GM19023 (cell line): ENCODE data around the gene UQCC2.

Experiments
- ATAC-seq: cut with Tn5 transposase; IDR thresholded peaks from one replicate; pipeline ENCODE4 v1.9.1; 2021; ENCODE audit warnings: mild to moderate bottlenecking, moderate library complexity; ENCODE audit not compliant: unreplicated experiment

The UQCC2 gene

DNA sequence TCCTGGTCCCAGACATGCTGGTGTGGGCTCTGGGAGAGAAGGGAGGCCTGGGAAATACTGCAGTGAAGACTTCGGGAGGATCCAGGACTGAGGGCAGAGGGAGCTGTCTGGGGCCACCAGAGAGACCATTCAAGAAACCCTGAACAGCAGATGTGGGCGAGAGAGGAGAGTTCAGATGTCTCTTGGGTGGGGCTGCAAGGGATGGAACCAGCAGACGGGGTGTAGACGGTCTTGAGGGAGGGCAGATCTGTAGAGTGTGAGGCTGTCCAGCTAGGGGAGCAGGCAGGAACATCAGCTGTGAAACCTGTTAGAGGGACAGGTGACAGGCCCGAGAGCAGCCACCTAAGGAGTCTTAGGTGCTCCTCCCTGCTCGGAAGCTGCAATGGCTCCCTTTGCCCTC is 51.5 kb downstream of the UQCC2 start:
- ATAC-seq: no peak

- ATAC-seq: no peak
These were observed 52.4 kb downstream of the UQCC2 start for GRCh38 chr6:33658982-33659689.

DNA sequence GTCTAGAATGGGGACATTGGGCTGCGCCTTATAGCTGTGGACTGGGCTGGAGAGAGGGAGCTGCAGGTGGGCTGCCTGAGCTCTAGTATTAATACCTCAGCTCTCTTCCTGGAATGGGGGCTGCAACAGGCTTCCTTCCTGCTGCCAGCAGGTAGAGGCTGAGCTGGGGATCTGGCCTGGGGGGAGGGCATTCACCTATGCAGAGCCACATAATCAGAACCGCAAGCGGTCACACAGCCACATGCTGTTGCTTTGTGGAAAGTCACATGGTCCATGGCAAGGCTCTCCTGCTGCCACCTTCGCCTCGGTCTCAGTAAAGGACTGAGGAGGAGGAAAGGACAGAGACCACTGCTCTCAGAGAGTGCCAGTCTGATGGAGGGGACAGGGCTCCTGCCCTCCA is 54.7 kb downstream of the UQCC2 start:
- ATAC-seq: no peak

DNA sequence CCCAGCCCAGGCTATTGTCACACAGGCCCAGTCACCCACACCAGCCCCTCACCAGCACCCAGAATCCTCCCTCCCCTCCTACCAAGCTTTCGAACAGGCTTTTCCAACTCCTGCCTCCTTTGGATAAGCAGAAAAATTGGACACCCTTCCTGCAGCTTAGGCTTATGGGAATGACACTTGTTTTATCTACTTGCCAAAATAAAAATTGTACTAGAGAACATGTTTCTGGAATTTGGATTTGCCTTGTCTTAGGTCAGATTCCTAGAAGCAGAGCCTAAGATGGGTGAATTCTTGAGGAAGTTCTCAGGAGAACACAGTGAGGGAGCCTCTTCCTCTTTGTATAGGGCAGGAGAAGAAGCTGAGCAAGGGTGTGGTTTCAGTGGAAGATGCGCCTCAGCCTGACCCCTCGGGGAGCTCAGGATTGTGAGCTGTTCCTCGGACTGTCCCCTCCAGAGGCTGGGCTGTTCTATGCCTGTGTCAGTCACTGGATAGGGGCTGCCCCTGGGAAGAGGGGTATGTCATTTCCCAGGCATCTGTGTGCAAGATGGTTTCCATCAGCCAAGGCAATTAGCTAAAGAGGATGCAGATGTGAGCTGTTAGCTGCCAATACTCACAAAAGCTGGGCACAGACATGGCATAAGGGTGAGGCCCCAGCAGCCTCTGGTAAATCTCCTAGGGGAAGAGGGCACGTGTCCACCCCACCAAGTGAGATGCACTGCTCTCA is 56.5 kb downstream of the UQCC2 start:
- no peak for ATAC-seq

DNA sequence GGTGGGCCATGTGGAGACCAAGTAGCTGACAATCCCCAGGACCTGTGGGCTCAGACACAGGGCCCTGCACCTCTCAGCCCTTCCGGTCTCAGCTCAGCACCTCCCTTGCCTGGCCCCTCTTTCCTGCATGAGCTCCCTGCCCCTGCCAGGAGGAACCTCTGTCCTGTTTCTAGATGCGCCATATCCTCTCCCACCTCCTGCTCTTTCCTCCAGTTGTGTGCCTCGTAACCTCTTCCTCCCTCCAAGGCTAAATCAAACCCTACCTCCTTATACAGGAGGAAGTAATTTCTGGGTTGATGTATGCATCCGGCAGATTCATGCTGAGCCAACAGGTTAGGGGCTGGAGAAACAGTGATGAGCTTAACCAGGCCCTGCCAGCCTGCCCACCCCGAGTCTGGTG is 59.5 kb downstream of the UQCC2 start:
- no peak for ATAC-seq

GRCh38 chr6:33651403-33651802 is 60.1 kb downstream of the UQCC2 start:
- ATAC-seq: no peak
